IPS-18a (cell line): ENCODE data around the gene FGFRL1.
A peak's percentile ranks its signal among the peaks of the same experiment; 100 is the strongest.
"Not testable (repeated sequence)": the region's sequence is repeated elsewhere in the genome, so short reads cannot be mapped to it uniquely, and the experiment has no call there.

Experiments
- H3K27ac ChIP-seq: one replicate; pipeline ENCODE4 v1.5.1; 2013; ENCODE audit warnings: low read length
- H3K27me3 ChIP-seq: one replicate; pipeline ENCODE4 v1.6.1; 2013; ENCODE audit warnings: mild to moderate bottlenecking, low read length; ENCODE audit not compliant: control insufficient read depth, insufficient read depth
- H3K36me3 ChIP-seq: one replicate; pipeline ENCODE4 v1.6.1; 2013; ENCODE audit warnings: low read depth, low read length; ENCODE audit not compliant: control insufficient read depth
- H3K4me1 ChIP-seq: one replicate; pipeline ENCODE4 v1.6.1; 2013; ENCODE audit warnings: low read depth, low read length; ENCODE audit not compliant: control insufficient read depth
- H3K4me3 ChIP-seq: one replicate; pipeline ENCODE4 v1.5.1; 2013; ENCODE audit warnings: low read length
- H3K9ac ChIP-seq: one replicate; pipeline ENCODE4 v1.6.1; 2013; ENCODE audit warnings: mild to moderate bottlenecking, low read length, moderate library complexity
- H3K9me3 ChIP-seq: one replicate; pipeline ENCODE4 v1.6.1; 2013; ENCODE audit warnings: low read depth, low read length; ENCODE audit not compliant: control insufficient read depth

The FGFRL1 gene

DNA sequence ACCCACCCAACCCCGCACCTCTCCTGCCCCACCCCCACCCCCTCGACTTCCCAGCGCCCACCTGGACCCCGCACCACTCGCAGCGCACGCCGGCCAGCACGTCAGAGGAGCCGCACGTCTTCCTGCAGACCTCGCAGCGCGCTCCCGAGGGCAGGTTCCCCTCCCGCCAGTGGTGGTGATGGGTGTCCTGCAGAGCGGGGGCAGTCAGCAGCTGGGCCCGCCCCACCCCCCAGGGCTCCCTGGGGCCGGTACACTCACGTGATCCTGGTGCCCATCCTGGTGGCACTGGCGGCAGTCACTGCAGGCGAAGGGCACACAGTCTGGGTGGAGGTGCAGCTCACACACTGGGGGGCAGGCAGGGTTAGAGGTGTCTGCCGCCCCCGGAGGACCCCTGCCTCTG, 43.2 kb upstream of the FGFRL1 start:
- H3K27ac ChIP-seq, result no peak overlapping the region
- H3K36me3 ChIP-seq, result no peaks in the 10 kb centered on the region
- no peak overlapping the region for H3K9ac ChIP-seq
- H3K4me1 ChIP-seq, result no peaks in the 10 kb centered on the region
- no peaks in the 10 kb centered on the region for H3K9me3 ChIP-seq
- H3K4me3 ChIP-seq, result no peak overlapping the region
- H3K27me3 ChIP-seq, result peaks cover 64% of the 10 kb centered on the region

DNA sequence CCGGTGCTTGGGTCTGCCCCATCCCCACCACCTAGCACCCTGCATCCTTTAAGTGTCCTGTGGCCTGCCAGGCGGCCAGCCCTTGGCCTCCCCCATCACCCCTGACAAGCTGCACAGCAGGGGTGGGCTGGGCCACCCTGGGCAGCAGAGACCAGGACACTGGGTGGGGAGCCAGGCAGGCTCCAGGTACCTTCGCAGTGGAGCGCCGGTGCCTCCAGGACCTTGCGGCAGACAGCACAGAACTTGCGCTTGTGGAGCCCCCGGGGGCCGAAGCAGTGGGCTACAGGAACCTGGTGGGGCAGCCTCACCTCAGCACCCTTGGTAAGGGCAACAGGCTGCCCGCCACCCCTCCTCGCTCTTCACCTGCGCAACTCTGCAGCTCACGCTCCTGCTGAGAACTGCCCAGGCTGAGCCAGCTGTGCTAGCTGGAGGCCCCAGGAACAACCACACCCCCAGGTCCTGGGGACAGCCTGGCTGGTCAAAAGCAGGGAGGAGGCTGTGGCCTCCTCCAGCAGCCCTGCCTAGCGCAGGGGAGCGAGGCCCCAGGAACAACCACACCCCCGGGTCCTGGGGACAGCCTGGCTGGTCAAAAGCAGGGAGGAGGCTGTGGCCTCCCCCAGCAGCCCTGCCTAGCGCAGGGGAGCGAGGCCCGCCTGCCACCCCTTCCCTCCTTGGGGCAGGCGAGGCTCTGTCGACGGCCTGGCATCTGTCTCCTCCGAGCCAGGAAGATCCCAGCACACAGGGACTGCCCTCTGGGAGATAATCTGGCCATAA, 42.6 kb upstream of the FGFRL1 start:
- Histone ChIP-seq H3K4me3 (no peak overlapping the region), H3K9me3 (no peaks in the 10 kb centered on the region), H3K27me3 (peaks cover 64% of the 10 kb centered on the region), H3K27ac (no peak overlapping the region), H3K4me1 (no peaks in the 10 kb centered on the region), H3K36me3 (no peaks in the 10 kb centered on the region), H3K9ac (no peak overlapping the region)

- H3K4me1 ChIP-seq, result no peaks in the 10 kb centered on the region
- no peak overlapping the region for H3K4me3 ChIP-seq
- H3K27ac ChIP-seq, result no peak overlapping the region
- H3K9ac ChIP-seq, result no peak overlapping the region
- no peaks in the 10 kb centered on the region for H3K36me3 ChIP-seq
- H3K27me3 ChIP-seq, result peaks cover 74% of the 10 kb centered on the region
- no peaks in the 10 kb centered on the region for H3K9me3 ChIP-seq
Observed at GRCh38 chr4:970046-970745, 41.2 kb upstream of the FGFRL1 start.

DNA sequence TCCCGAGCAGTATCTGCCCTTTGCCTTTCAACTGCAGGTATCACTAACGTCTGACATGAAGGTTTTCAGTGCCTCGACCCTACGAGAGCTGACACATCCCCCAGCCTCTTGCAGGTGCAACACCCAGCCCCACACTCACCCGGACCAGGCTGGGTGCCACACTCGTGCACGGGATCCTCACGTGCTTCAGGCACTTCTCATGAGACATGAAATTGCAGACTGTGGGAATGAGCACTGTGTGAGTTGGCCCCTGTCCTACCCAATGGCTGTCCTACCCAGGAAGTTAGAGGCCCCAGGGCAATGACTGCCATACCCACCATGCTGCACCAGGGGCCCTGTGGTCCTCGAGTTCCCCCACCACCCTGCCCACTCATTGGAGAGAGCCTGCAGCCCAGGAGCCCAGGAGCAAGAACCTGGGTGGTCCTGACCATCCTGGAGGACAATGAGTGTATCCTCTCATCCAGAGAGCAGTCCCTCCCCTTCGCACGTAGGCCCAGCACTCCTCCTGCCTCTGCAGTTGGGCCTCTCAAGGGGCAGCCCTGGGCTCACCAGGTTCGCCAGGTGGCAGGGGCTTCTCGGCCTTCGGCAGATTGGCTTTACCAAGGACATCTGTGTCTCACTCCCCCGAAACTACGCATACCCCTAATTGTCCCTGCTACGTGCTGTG, 40.4 kb upstream of the FGFRL1 start:
- H3K36me3 ChIP-seq, result no peaks in the 10 kb centered on the region
- H3K9me3 ChIP-seq, result no peaks in the 10 kb centered on the region
- H3K4me1 ChIP-seq, result no peaks in the 10 kb centered on the region
- H3K27ac ChIP-seq, result no peak overlapping the region
- peaks cover 74% of the 10 kb centered on the region for H3K27me3 ChIP-seq
- H3K4me3 ChIP-seq, result no peak overlapping the region
- H3K9ac ChIP-seq, result no peak overlapping the region

DNA sequence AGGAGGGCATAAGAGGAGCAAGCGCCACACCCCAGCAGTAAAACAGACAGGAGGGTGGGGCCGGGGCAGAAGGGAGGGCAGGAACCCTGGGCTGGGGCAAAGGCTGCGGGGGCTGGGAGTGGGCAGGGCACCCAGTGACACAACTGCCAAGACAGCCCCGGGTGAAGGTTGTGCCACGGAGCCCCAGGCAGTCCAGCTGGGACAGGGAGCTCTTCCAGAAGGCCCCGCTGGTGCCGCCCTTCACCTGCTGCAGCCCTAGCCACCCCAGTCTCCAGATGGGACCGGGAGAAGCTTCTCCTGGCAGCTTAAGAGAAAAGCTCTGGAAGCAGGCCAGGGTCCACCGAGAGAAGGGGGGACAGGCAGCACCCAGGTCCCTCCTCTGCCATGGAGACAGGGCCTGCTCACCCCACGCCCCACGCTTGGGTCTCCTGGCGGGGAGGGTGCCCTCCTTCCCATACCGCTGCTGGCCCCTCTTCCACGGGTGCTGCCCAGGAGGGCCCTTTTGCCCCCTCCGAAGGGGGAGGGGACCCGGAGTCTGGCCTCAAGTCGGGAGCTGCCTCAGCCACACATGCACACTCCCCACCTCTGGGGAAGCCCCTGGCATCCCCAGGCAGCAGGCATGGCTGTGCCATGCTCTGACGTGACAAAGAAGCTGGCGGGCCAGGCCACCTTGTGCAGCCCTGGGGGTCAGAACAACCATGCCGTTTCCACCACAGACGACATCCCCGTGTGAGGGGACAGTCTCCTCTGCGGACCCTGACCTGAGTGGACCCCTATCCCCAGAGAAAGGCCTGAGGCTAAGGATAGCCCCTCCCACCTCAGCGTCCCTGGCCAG, 39.5 kb upstream of the FGFRL1 start:
- Histone ChIP-seq H3K4me1 (no peaks in the 10 kb centered on the region), H3K27ac (no peak overlapping the region), H3K9me3 (no peaks in the 10 kb centered on the region), H3K36me3 (no peaks in the 10 kb centered on the region), H3K9ac (no peak overlapping the region), H3K4me3 (no peak overlapping the region), H3K27me3 (peaks cover 66% of the 10 kb centered on the region)

DNA sequence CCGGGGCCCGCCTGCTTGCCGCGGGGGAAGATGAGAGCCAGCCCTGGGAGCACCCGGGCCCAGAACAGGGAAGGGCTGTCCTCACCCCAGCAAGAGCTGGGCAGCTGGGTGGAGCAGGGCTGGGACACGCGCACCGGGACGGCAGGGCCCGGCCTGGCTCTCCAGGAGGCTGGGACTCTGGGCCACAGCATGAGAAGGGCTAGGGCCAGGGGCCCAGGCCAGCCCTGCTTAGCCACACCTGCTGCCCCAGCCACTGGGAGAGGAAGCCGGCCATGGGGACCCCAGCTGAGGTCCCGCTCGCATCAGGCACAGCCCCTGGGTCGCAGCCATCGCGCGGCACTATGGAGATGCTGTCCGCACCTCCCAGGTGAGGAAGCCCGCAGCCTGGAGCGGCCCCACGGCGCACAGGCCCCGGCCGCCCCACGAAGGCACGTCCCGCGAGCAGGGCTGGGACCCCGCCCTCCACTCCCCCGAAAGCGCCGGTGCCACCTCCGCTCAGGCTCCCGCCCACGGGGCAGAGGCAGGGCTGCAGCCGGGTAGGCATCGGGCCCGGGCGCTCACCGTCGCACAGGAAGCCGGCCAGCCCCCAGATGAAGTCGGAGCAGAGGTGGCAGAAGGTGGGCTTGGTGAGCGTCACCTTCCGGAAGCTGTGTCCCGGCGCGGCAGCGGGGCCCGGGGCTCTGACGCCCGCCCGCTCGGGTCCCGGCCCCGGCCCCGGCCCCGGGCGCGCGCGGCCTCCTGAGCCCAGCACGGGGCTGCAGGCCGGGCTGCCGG, 38.6 kb upstream of the FGFRL1 start:
- peaks cover 57% of the 10 kb centered on the region for H3K27me3 ChIP-seq
- H3K4me1 ChIP-seq, result no peaks in the 10 kb centered on the region
- no peaks in the 10 kb centered on the region for H3K9me3 ChIP-seq
- H3K9ac ChIP-seq, result no peak overlapping the region
- H3K27ac ChIP-seq, result no peak overlapping the region
- no peaks in the 10 kb centered on the region for H3K36me3 ChIP-seq
- H3K4me3 ChIP-seq, result peak overlapping the region; percentile 64

DNA sequence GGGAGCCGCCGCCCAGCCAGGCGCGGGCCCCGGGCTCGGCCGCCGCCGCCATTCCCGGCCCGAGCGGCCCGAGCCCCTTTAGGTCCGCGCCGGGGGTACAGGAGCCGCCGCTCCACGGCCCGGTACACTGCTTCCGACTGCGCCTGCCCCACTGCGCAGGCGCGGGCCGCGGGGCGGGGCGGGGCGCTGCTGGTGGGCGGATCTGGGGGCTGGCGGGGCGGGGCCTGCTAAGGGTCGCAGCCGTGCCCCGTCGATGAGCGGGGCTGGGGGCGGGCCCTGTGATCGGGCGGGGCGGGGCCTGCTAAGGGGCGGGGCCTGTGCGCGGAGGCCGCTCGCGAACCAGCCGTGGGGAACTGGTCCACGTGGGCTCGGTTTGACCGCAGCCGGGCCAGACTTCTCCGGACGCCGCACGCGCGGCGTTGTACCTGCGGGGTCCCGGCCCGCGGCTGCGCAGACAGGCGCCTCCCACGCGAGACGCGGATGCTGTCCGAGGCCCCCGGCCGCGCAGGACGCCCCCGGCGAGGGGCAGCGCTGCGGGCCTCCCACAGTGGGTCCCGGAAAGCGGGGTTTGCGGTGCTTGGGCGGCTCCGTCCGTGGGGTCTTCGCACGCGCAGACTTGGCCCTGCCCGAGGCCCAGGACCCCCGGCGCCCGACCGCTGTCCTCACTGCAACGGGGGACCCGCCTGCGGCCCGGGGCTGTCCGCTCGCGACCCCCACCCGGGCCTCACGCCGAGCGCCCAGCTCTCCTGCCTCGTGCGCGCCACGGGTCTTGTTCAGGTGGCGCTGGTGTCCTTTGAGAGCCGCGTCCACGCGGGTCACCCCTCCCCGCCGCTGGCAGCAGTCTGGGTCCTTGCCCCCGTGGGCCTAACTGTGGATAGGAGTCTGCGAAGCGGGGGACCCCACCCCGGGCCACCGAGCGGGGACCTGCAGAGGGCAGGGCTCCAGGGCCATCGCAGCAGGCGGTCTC, 37.7 kb upstream of the FGFRL1 start, which contains the start of gene DGKQ:
Gene DGKQ, minus strand, starts transcription at position 139 of the 967 bp plus-strand sequence. Its CDS starts 87 bp downstream, at position 52.
- Histone ChIP-seq H3K9ac (no peak within 1 kb of the TSS), H3K4me3 (peak within 1 kb of the TSS; percentile 64), H3K27me3 (peaks cover 48% of the 10 kb centered on the region), H3K4me1 (no peaks in the 10 kb centered on the region), H3K27ac (no peak within 1 kb of the TSS), H3K36me3 (no peaks in the 10 kb centered on the region), H3K9me3 (no peaks in the 10 kb centered on the region)

- H3K27me3 ChIP-seq, result peaks cover 41% of the 10 kb centered on the region
- no peaks in the 10 kb centered on the region for H3K36me3 ChIP-seq
- no peak overlapping the region for H3K4me3 ChIP-seq
- H3K9ac ChIP-seq, result no peak overlapping the region
- no peaks in the 10 kb centered on the region for H3K9me3 ChIP-seq
- no peaks in the 10 kb centered on the region for H3K4me1 ChIP-seq
- H3K27ac ChIP-seq, result no peak overlapping the region
Observed at GRCh38 chr4:974668-975067, 36.8 kb upstream of the FGFRL1 start.

GRCh38 chr4:976016-976415, 35.4 kb upstream of the FGFRL1 start:
- not testable (repeated sequence) for H3K4me3 ChIP-seq, H3K4me1 ChIP-seq, H3K9ac ChIP-seq, H3K9me3 ChIP-seq, H3K27ac ChIP-seq, H3K36me3 ChIP-seq
- peaks cover 31% of the 10 kb centered on the region for H3K27me3 ChIP-seq
